ENCODE measurements around the gene MATCAP1. TPM values are rescaled to one million over a fixed set of nuclear protein-coding genes. Genes with fewer than 3 reads are reported as not detected.
A peak's percentile ranks its signal among the peaks of the same experiment; 100 is the strongest.

Gene MATCAP1
- total and polyA plus RNA-seq, 2 of the 8 experiments (the other 6 are each of a cell fraction or from before 2014, with no cell fraction given), result 22.9 to 27.5 TPM

- WGBS, 2 experiments (ENCODE audit: extremely low coverage in 1 of 2, insufficient coverage in 1 of 2, insufficient read length in 1 of 2, insufficient replicate concordance in 2 of 2, low coverage in 1 of 2, low lambda C conversion rate in 2 of 2, missing lambda C conversion rate in 1 of 2), result 14% methylated on average over 28 of the region's 61 CpGs; no CpG with 5 or more reads in 1 of the 2 experiments
- FAIRE-seq, result no peak
- POLR2A ChIA-PET (ENCODE audit: partially characterized antibody), result interaction anchor here (1.9 kb wide), 1 partner anchor 8 kb away, joined by 7 read pairs; no protein-coding TSS in a partner anchor
- TF ChIP-seq EZH2 (IDR thresholded peaks at IDR 0.05; ENCODE audit: low read depth, low read length, severe bottlenecking), result peak; percentile 52
- no peak for TF ChIP-seq KDM1A (IDR thresholded peaks at IDR 0.05; ENCODE audit: borderline replicate concordance, low read length)
- no peak for TF ChIP-seq RNF2 (IDR thresholded peaks at IDR 0.05; ENCODE audit: borderline replicate concordance, low read depth, low read length, missing control alignments, poor library complexity, severe bottlenecking)
- no peak for TF ChIP-seq PHF8 (conservative IDR thresholded peaks at IDR 0.05; ENCODE audit: low read depth, low read length)
- TF ChIP-seq RAD21 (IDR thresholded peaks at IDR 0.05 in 1 of 2, conservative IDR thresholded peaks at IDR 0.05 in 1 of 2; ENCODE audit: low read depth in 2 of 2, low read length in 2 of 2), result 0 out of 4 replicates have a peak, but pooled peaks of 1 of the 2 experiments have one; percentile 5
- 0 out of 2 replicates have a peak, but pooled peaks have one; percentile 11 for TF ChIP-seq RBBP5 (IDR thresholded peaks at IDR 0.05; ENCODE audit: borderline replicate concordance, low read depth, low read length)
- peak; percentile 64 for TF ChIP-seq SUZ12 (IDR thresholded peaks at IDR 0.05; ENCODE audit: low read length)
- TF ChIP-seq E2F6 (IDR thresholded peaks at IDR 0.05), result peak; percentile 90
Measured at GRCh38 chr16:67154578-67155294, 29.0 kb downstream of the MATCAP1 start.

More at GRCh38 chr16:67154578-67155294, 29.0 kb downstream of the MATCAP1 start:
- no peak overlapping the region for H3K9ac ChIP-seq (replicated peaks in 1 of 4; ENCODE audit: extremely low read depth in 1 of 4, low read depth in 3 of 4, low read length in 3 of 4)
- H3K4ac ChIP-seq (replicated peaks; ENCODE audit: insufficient read length, low read depth, low read length), result no peak overlapping the region
- no peak overlapping the region for H3K56ac ChIP-seq (replicated peaks; ENCODE audit: insufficient read length, low read depth, low read length)
- H4K20me1 ChIP-seq (replicated peaks in 1 of 2; ENCODE audit: control insufficient read depth in 1 of 2, insufficient read depth in 2 of 2, low read length in 2 of 2), result peaks cover 10 to 13% of the 10 kb centered on the region in 2 experiments
- H2AFZ ChIP-seq (ENCODE audit: low read length), result no peak overlapping the region
- 0 out of 2 replicates have a peak overlapping the region, but pooled peaks have one; percentile 16 for H2BK15ac ChIP-seq (ENCODE audit: low read length)
- no peak overlapping the region for H2BK20ac ChIP-seq (ENCODE audit: low read length)
- H2BK12ac ChIP-seq (ENCODE audit: low read depth, low read length), result no peak overlapping the region
- H2BK120ac ChIP-seq (replicated peaks; ENCODE audit: low read depth, low read length), result no peak overlapping the region
- H3K4me2 ChIP-seq (ENCODE audit: insufficient read depth in 1 of 2, low read depth in 2 of 2, low read length in 2 of 2), result peak overlapping the region; percentile 4 to 87
- H4K91ac ChIP-seq (replicated peaks; ENCODE audit: insufficient read length, low read length), result no peak overlapping the region
- H3K36me3 ChIP-seq (ENCODE audit: control insufficient read depth in 2 of 4, insufficient read depth in 4 of 4, low read length in 3 of 4), result no peaks in the 10 kb centered on the region
- no peak overlapping the region for H4K8ac ChIP-seq (ENCODE audit: extremely low read depth, insufficient read depth, low read length)
- H3K14ac ChIP-seq (ENCODE audit: insufficient read length), result no peak overlapping the region
- H3K23me2 ChIP-seq (ENCODE audit: low read depth, low read length), result peaks cover 21% of the 10 kb centered on the region; the same call in 1 of the 2 replicates
- DNase-seq (ENCODE audit: low read depth in 1 of 2, low spot score in 2 of 2), result no peak
- H3K27ac ChIP-seq (ENCODE audit: low read depth, low read length), result no peak overlapping the region
- H2AK5ac ChIP-seq (ENCODE audit: low read depth, low read length), result no peak overlapping the region
- CTCF ChIA-PET (ENCODE audit: partially characterized antibody), result interaction anchor here (0.6 to 14.1 kb wide), 43 partner anchors 9 to 1816 kb away, joined by 3 to 291 read pairs (median 4); partner anchors contain the start of genes CES3, CES4A, ELMO3 and FBXL8
- peaks cover 0 to 14% (median 8%) of the 10 kb centered on the region in 4 experiments; a peak in 6 of 7 replicates for H3K4me1 ChIP-seq (replicated peaks in 1 of 4; ENCODE audit: control insufficient read depth in 3 of 4, insufficient read depth in 4 of 4, low read length in 3 of 4)
- H3K18ac ChIP-seq (ENCODE audit: extremely low read depth, low read length), result peak overlapping the region; percentile 32
- no peak overlapping the region for H4K5ac ChIP-seq (ENCODE audit: insufficient read length, low read depth, low read length)
- no peaks in the 10 kb centered on the region for H3K9me3 ChIP-seq (ENCODE audit: insufficient read depth in 2 of 2, low read depth in 1 of 2, low read length in 1 of 2)
- no peaks in the 10 kb centered on the region for H3K79me1 ChIP-seq (ENCODE audit: low read depth, low read length)
- no peak overlapping the region; the same call in 1 of the 2 replicates for H2BK5ac ChIP-seq (ENCODE audit: low read depth, low read length)
- peaks cover 71 to 94% (median 85%) of the 10 kb centered on the region in 4 experiments for H3K27me3 ChIP-seq (replicated peaks in 1 of 4; ENCODE audit: control insufficient read depth in 3 of 4, extremely low read depth in 1 of 4, insufficient read depth in 3 of 4, low read length in 3 of 4)
- H3K4me3 ChIP-seq (ENCODE audit: extremely low read depth in 1 of 4, insufficient read depth in 2 of 4, low read depth in 3 of 4, low read length in 4 of 4), result peak overlapping the region; percentile 1 to 59 (median 33); a peak in 7 of 8 replicates
- H3K23ac ChIP-seq (ENCODE audit: insufficient read length), result no peak overlapping the region
- H3K79me2 ChIP-seq (ENCODE audit: control insufficient read depth in 1 of 2, insufficient read depth in 2 of 2, low read length in 2 of 2), result no peaks in the 10 kb centered on the region
